GM12801 (cell line): ENCODE results near the gene NABP2.

Source experiments
- TF ChIP-seq, protein P1 (sequence below): IDR thresholded peaks from one replicate; pipeline ENCODE4 v1.5.1; 2011; ENCODE audit warnings: control low read depth; ENCODE audit not compliant: insufficient read length; ENCODE audit errors: extremely low read depth

The NABP2 gene

GRCh38 chr12:56252649-56253048 lies 28.5 kb downstream of the NABP2 start:
- TF ChIP-seq, protein P1, sequence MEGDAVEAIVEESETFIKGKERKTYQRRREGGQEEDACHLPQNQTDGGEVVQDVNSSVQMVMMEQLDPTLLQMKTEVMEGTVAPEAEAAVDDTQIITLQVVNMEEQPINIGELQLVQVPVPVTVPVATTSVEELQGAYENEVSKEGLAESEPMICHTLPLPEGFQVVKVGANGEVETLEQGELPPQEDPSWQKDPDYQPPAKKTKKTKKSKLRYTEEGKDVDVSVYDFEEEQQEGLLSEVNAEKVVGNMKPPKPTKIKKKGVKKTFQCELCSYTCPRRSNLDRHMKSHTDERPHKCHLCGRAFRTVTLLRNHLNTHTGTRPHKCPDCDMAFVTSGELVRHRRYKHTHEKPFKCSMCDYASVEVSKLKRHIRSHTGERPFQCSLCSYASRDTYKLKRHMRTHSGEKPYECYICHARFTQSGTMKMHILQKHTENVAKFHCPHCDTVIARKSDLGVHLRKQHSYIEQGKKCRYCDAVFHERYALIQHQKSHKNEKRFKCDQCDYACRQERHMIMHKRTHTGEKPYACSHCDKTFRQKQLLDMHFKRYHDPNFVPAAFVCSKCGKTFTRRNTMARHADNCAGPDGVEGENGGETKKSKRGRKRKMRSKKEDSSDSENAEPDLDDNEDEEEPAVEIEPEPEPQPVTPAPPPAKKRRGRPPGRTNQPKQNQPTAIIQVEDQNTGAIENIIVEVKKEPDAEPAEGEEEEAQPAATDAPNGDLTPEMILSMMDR, result no peak

DNA sequence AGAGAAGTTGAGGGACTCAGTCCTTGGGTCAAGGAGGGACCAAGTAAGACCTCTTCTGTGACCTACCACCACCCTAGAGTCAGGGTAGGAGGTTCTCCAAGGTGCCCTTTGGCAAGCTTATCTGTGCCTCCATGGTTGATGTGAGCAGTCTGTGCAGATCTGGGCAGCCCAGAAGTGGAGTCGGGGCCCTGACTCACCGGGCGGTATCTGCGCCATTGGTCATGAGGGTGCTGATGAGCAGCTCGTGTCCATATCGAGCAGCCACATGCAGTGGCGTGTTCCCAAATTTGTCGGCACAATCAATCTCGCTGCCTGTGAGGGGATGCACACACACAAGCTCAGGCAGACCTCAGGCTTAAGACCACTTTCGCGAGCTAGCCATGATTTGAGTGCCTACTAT lies 28.9 kb downstream of the NABP2 start:
- TF ChIP-seq, protein P1, result no peak

GRCh38 chr12:56255671-56256070 lies 31.5 kb downstream of the NABP2 start:
- TF ChIP-seq, protein P1, result no peak

DNA sequence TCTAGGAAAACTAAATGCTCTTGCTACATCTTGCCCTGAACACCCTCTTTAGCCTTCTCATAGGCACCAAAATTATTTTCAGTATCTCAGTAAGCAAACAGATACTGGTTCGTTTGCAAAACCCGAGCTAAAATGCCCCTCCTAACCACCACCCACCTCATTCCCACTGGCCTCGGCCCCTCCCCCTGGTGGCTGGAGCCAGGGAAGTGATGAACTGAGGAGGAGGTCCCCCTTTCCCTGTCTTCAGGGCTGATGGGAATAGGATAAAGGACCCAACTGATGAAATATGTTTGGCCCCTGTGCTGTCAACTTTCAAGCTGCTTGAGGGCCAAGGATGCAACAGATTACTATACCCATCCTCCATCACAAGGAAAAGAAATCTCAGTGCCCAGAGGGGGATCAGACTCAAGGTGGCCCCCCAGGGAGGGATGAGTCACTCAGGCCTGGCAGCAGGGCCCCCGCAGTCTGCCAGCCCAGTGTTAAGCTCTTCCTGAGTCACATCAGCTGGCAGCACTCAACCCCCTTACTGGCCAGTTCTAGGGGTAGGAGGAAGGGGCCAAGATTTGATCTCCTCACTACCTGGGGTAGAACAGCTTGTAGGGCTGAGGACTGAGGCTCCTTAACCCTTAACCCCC lies 32.3 kb downstream of the NABP2 start:
- TF ChIP-seq, protein P1, result no peak

DNA sequence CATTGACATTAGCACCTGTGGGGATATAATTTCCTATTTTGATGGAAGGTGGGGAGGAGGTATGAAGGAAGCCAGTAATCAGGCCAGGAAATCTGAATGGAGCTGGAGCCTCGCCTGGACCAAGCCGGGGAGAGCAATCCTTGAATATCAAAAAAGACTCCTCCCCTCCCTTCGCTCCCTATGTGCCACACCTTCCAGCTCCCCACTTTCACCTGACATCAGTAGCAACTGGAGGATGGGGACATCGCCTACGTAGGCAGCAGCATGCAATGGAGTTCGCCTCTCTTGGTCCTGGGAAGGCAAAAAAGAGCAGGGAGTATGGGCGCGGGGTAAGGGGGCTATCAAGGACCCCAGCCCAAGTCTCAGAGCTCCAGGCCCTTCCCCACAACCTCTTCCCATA lies 32.9 kb downstream of the NABP2 start:
- TF ChIP-seq, protein P1, result no peak

DNA sequence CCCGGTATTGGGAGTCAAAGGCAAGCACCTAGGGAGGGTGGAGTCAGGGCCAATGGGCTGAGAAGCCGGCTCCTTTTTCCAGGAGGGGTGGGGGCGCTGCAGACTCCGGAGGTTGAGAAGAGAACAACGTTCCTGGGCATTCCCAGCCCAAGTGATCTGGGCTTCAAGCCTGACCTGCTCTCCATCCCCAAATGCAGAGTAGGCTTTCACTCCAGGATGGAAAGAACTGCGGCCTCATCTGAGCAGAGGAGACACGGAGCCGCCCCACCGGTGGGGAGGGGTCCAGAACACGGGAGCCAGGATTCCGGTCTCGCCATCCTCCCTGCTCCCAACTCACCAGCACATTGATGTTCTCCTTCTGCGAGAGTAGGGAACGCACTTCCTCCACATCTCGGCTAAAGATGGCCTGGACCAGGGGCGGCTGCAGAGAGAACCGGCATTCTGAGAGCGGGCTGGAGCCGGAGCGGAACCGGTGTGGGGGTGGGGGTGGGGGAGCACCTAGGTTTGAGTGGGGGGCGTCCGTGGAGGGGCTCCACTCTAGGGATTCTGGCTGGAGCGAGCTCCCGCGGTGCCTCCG lies 33.4 kb downstream of the NABP2 start:
- TF ChIP-seq, protein P1, result no peak

- TF ChIP-seq, protein P1, result no peak
Measured at GRCh38 chr12:56258068-56258819, 34.1 kb downstream of the NABP2 start, which contains the start of gene ANKRD52. Gene ANKRD52, minus strand, starts transcription at chr12:56258384. Its CDS starts 115 bp downstream, at chr12:56258269.
